ENCODE data around the gene MPL. TPM values are rescaled to one million over a fixed set of nuclear protein-coding genes. Genes with fewer than 3 reads are reported as not detected.

The MPL gene
- total and polyA plus RNA-seq, 2 of the 13 experiments (the other 11 are each of a cell fraction or from before 2014, with no cell fraction given), result not detected

DNA sequence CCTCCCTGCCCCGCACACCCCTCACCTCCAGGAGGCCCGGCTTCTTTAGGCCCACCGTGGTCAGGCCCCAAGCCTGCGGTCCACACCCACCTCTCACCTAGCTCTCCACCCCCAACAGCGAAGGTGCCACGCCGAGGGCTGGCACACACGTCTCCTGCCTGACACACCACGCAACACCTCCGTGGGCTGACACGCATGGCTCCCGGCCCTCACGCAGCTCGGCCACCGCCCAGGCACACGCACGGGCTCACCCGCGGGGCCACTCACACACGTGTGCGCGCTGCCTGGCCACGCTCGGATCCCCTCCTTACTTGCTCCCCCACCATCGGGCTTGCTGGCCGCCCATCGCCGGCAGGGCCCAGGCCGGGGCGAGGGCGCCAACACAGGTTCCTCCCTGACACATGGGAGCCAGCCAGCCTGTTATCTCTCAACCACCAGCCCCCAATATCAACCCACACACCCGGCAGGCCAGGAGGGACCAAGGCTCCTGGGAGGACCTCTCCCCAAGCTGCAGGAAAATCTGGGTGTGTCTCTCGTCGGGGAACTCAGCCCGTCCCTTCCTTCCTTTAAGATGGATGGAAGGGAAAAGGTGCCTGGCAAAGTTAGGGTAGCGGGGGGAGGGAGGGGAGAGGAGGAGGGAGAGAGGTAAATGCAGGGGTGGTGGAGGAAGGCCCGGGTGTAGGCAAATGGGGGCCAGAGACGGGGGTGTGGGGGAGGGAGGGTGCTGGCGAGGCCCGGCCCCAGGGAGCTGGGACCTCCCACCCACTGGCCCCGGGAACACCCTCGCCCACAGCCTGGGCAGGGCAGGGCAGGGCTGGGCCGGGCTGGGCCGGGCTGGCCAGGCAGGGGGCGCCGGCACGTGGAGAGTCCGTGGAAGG, 29.6 kb downstream of the MPL start (continued):
- TF ChIP-seq, protein P1, sequence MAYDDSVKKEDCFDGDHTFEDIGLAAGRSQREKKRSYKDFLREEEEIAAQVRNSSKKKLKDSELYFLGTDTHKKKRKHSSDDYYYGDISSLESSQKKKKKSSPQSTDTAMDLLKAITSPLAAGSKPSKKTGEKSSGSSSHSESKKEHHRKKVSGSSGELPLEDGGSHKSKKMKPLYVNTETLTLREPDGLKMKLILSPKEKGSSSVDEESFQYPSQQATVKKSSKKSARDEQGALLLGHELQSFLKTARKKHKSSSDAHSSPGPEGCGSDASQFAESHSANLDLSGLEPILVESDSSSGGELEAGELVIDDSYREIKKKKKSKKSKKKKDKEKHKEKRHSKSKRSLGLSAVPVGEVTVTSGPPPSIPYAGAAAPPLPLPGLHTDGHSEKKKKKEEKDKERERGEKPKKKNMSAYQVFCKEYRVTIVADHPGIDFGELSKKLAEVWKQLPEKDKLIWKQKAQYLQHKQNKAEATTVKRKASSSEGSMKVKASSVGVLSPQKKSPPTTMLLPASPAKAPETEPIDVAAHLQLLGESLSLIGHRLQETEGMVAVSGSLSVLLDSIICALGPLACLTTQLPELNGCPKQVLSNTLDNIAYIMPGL (CRISPR knock-in tag; IDR thresholded peaks at IDR 0.05; ENCODE audit: borderline replicate concordance in 1 of 2, low read depth in 1 of 2), result peak in 1 of 2 experiments; percentile 13; a peak in 1 of 4 replicates
- TF ChIP-seq, protein P2, sequence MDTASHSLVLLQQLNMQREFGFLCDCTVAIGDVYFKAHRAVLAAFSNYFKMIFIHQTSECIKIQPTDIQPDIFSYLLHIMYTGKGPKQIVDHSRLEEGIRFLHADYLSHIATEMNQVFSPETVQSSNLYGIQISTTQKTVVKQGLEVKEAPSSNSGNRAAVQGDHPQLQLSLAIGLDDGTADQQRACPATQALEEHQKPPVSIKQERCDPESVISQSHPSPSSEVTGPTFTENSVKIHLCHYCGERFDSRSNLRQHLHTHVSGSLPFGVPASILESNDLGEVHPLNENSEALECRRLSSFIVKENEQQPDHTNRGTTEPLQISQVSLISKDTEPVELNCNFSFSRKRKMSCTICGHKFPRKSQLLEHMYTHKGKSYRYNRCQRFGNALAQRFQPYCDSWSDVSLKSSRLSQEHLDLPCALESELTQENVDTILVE (CRISPR knock-in tag; IDR thresholded peaks at IDR 0.05), result no peak
- TF ChIP-seq MAFK (conservative IDR thresholded peaks at IDR 0.05 in 1 of 2, IDR thresholded peaks at IDR 0.05 in 1 of 2; ENCODE audit: low read length in 2 of 2) (no peak), NBN (conservative IDR thresholded peaks at IDR 0.05) (no peak), MYNN (CRISPR knock-in tag; IDR thresholded peaks at IDR 0.05; ENCODE audit: low read depth) (no peak), SYNCRIP (IDR thresholded peaks at IDR 0.05; ENCODE audit: insufficient read depth, low read depth, low read length) (no peak), MAF1 (CRISPR knock-in tag; IDR thresholded peaks at IDR 0.05; ENCODE audit: borderline replicate concordance) (0 out of 2 replicates have a peak, but pooled peaks have one; percentile 44), ZNF547 (CRISPR knock-in tag; IDR thresholded peaks at IDR 0.05) (no peak), IRF2 (CRISPR knock-in tag; IDR thresholded peaks at IDR 0.05) (no peak), CENPT (CRISPR knock-in tag; IDR thresholded peaks at IDR 0.05; ENCODE audit: low read depth) (0 out of 2 replicates have a peak, but pooled peaks have one; percentile 55)
- TF ChIP-seq, protein P3, sequence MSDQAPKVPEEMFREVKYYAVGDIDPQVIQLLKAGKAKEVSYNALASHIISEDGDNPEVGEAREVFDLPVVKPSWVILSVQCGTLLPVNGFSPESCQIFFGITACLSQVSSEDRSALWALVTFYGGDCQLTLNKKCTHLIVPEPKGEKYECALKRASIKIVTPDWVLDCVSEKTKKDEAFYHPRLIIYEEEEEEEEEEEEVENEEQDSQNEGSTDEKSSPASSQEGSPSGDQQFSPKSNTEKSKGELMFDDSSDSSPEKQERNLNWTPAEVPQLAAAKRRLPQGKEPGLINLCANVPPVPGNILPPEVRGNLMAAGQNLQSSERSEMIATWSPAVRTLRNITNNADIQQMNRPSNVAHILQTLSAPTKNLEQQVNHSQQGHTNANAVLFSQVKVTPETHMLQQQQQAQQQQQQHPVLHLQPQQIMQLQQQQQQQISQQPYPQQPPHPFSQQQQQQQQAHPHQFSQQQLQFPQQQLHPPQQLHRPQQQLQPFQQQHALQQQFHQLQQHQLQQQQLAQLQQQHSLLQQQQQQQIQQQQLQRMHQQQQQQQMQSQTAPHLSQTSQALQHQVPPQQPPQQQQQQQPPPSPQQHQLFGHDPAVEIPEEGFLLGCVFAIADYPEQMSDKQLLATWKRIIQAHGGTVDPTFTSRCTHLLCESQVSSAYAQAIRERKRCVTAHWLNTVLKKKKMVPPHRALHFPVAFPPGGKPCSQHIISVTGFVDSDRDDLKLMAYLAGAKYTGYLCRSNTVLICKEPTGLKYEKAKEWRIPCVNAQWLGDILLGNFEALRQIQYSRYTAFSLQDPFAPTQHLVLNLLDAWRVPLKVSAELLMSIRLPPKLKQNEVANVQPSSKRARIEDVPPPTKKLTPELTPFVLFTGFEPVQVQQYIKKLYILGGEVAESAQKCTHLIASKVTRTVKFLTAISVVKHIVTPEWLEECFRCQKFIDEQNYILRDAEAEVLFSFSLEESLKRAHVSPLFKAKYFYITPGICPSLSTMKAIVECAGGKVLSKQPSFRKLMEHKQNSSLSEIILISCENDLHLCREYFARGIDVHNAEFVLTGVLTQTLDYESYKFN (CRISPR knock-in tag; conservative IDR thresholded peaks at IDR 0.05), result no peak
- TF ChIP-seq, protein P4, sequence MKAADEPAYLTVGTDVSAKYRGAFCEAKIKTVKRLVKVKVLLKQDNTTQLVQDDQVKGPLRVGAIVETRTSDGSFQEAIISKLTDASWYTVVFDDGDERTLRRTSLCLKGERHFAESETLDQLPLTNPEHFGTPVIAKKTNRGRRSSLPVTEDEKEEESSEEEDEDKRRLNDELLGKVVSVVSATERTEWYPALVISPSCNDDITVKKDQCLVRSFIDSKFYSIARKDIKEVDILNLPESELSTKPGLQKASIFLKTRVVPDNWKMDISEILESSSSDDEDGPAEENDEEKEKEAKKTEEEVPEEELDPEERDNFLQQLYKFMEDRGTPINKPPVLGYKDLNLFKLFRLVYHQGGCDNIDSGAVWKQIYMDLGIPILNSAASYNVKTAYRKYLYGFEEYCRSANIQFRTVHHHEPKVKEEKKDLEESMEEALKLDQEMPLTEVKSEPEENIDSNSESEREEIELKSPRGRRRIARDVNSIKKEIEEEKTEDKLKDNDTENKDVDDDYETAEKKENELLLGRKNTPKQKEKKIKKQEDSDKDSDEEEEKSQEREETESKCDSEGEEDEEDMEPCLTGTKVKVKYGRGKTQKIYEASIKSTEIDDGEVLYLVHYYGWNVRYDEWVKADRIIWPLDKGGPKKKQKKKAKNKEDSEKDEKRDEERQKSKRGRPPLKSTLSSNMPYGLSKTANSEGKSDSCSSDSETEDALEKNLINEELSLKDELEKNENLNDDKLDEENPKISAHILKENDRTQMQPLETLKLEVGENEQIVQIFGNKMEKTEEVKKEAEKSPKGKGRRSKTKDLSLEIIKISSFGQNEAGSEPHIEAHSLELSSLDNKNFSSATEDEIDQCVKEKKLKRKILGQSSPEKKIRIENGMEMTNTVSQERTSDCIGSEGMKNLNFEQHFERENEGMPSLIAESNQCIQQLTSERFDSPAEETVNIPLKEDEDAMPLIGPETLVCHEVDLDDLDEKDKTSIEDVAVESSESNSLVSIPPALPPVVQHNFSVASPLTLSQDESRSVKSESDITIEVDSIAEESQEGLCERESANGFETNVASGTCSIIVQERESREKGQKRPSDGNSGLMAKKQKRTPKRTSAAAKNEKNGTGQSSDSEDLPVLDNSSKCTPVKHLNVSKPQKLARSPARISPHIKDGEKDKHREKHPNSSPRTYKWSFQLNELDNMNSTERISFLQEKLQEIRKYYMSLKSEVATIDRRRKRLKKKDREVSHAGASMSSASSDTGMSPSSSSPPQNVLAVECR (CRISPR knock-in tag; IDR thresholded peaks at IDR 0.05; ENCODE audit: borderline replicate concordance), result peak; percentile 47
- TF ChIP-seq, protein P5, sequence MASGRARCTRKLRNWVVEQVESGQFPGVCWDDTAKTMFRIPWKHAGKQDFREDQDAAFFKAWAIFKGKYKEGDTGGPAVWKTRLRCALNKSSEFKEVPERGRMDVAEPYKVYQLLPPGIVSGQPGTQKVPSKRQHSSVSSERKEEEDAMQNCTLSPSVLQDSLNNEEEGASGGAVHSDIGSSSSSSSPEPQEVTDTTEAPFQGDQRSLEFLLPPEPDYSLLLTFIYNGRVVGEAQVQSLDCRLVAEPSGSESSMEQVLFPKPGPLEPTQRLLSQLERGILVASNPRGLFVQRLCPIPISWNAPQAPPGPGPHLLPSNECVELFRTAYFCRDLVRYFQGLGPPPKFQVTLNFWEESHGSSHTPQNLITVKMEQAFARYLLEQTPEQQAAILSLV (CRISPR knock-in tag; IDR thresholded peaks at IDR 0.05; ENCODE audit: borderline replicate concordance), result 0 out of 2 replicates have a peak, but pooled peaks have one; percentile 3

Data from HepG2 (cell line).